Testis (tissue), 2 donors: ENCODE data around the gene CEBPG.

Experiments
- POLR2A ChIP-seq: fragments of 450-650 bp; IDR thresholded peaks from one replicate; pipeline ENCODE4 v1.6.1; 2017; ENCODE audit warnings: antibody characterized with exemption, mild to moderate bottlenecking, moderate library complexity
- TF ChIP-seq, protein P1 (sequence below), 3 experiments: fragments of 450-650 bp in 2 of 3; fragments of 200-600 bp in 1 of 3; sonication (generic) in 1 of 3; IDR thresholded peaks; one replicate each; pipeline ENCODE4 v1.5.1; 2016 to 2019; ENCODE audit warnings: antibody characterized with exemption in 3 of 3, mild to moderate bottlenecking in 2 of 3, moderate library complexity in 1 of 3

DNA sequence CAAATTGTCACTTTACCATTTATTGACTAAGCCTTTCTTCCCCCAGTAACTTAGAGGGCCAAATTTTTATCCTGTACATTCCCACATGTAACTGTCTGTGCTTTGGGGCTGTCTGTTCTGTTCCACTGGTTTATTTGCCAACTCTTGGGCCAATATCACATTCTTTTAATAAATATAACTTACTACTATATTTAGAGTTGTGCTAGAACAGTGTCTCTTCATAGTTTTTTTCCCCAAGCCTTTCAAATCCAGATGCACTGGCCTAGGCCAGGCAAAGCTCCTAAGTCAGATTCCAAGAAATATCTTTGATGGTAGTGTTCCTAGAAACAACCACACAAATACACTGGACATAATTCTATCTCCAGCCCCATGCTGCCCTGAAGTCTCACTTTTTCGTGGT, 16.0 kb upstream of the CEBPG start:
- TF ChIP-seq, protein P1, sequence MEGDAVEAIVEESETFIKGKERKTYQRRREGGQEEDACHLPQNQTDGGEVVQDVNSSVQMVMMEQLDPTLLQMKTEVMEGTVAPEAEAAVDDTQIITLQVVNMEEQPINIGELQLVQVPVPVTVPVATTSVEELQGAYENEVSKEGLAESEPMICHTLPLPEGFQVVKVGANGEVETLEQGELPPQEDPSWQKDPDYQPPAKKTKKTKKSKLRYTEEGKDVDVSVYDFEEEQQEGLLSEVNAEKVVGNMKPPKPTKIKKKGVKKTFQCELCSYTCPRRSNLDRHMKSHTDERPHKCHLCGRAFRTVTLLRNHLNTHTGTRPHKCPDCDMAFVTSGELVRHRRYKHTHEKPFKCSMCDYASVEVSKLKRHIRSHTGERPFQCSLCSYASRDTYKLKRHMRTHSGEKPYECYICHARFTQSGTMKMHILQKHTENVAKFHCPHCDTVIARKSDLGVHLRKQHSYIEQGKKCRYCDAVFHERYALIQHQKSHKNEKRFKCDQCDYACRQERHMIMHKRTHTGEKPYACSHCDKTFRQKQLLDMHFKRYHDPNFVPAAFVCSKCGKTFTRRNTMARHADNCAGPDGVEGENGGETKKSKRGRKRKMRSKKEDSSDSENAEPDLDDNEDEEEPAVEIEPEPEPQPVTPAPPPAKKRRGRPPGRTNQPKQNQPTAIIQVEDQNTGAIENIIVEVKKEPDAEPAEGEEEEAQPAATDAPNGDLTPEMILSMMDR (IDR thresholded peaks at IDR 0.05) = no peak
- no peak for TF ChIP-seq POLR2A
